Suprapubic skin (tissue), 4 donors: ENCODE measurements around the gene ALG12. TPM values are rescaled to one million over a fixed set of nuclear protein-coding genes. Genes with fewer than 3 reads are reported as not detected.

Source experiments
- DNase-seq, 2 donors: peaks; one replicate each; pipeline ENCODE4 v3.0.0-alpha.2; 2019; ENCODE audit warnings: low spot score in 2 of 2
- H3K27ac ChIP-seq: fragments of 200-600 bp; sonication (generic); one replicate; pipeline ENCODE4 v1.5.1; 2019
- H3K27me3 ChIP-seq: fragments of 200-600 bp; sonication (generic); one replicate; pipeline ENCODE4 v1.5.1; 2019
- H3K36me3 ChIP-seq: fragments of 200-600 bp; sonication (generic); one replicate; pipeline ENCODE4 v1.5.1; 2019
- H3K4me1 ChIP-seq: fragments of 200-600 bp; sonication (generic); one replicate; pipeline ENCODE4 v1.5.1; 2019
- H3K4me3 ChIP-seq: fragments of 200-600 bp; sonication (generic); one replicate; pipeline ENCODE4 v1.5.1; 2019; ENCODE audit warnings: mild to moderate bottlenecking
- H3K9me3 ChIP-seq: fragments of 200-600 bp; sonication (generic); one replicate; pipeline ENCODE4 v1.5.1; 2019
- EP300 ChIP-seq: sonication (generic); formaldehyde crosslinking; IDR thresholded peaks from one replicate; pipeline ENCODE4 v1.6.1; 2017; ENCODE audit warnings: antibody characterized with exemption
- POLR2A ChIP-seq, 2 donors: fragments of 450-650 bp; IDR thresholded peaks; one replicate each; pipeline ENCODE4 v1.6.1; 2017; ENCODE audit warnings: antibody characterized with exemption in 2 of 2, mild to moderate bottlenecking in 2 of 2, moderate library complexity in 2 of 2
- POLR2AphosphoS5 ChIP-seq, 3 donors: sonication (generic); formaldehyde crosslinking; IDR thresholded peaks; one replicate each; pipeline ENCODE4 v1.6.1; 2017; ENCODE audit warnings: antibody characterized with exemption in 3 of 3
- WGBS: methylation state at CpG from one replicate; pipeline ENCODE4 v1.1.5; 2018; 5-methylcytosine and 5-hydroxymethylcytosine counted together
- total RNA-seq, 4 donors: library from RNA; depleted of rRNA; stranded (reverse); fragments of >200 nt; gene quantifications; one replicate each; pipeline ENCODE4 v1.1.0, GENCODE V29; 2016
- TF ChIP-seq, protein P1 (sequence below), 2 donors: fragments of 200-600 bp in 1 of 2; fragments of 450-650 bp in 1 of 2; sonication (generic) in 1 of 2; IDR thresholded peaks; one replicate each; pipeline ENCODE4 v1.5.1; 2016 to 2019; ENCODE audit warnings: antibody characterized with exemption in 2 of 2, mild to moderate bottlenecking in 1 of 2, moderate library complexity in 1 of 2

Gene ALG12
- total RNA-seq, 4 donors from 2014 or later: 13.2 to 23.8 (median 16.8) TPM

DNA sequence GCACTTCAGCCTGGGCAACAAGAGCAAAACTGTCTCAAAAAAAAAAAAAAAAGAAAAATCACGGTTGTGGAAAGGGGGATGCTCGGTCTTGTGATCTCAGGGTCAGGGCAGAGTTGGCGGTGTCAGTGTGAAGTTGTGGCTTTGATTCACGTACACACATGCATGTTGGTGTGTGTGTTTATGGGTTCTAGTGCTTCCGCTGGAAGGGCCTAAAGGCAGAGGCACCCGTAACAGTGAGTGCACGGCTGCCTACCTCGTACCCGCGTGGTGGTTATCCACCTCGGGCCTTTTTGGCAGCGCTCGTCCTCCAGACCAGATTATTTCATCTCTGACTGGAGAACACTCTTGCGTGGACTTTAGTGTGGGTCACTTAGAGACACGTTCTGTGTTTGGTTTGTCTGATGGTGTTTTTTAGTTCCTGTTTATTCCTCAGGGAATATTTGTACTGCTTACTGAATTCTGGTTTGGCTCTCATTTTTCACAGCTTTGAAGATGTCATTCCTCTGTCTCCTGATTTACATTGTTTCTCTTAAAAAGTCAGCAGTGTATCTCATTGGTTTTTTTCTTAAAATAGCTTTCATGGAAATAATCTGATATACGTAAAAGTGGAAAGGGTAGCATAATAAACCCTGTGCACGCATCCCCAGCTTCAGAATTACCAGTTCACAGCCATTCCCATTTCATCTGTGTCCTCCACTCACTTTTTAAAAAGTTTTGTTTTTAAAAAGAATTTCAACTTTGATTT is 49.0 kb downstream of the ALG12 start:
- 87% methylated on average over 17 of the region's 17 CpGs for WGBS
- no peak for DNase-seq
- H3K4me1 ChIP-seq: no peaks in the 10 kb centered on the region

DNA sequence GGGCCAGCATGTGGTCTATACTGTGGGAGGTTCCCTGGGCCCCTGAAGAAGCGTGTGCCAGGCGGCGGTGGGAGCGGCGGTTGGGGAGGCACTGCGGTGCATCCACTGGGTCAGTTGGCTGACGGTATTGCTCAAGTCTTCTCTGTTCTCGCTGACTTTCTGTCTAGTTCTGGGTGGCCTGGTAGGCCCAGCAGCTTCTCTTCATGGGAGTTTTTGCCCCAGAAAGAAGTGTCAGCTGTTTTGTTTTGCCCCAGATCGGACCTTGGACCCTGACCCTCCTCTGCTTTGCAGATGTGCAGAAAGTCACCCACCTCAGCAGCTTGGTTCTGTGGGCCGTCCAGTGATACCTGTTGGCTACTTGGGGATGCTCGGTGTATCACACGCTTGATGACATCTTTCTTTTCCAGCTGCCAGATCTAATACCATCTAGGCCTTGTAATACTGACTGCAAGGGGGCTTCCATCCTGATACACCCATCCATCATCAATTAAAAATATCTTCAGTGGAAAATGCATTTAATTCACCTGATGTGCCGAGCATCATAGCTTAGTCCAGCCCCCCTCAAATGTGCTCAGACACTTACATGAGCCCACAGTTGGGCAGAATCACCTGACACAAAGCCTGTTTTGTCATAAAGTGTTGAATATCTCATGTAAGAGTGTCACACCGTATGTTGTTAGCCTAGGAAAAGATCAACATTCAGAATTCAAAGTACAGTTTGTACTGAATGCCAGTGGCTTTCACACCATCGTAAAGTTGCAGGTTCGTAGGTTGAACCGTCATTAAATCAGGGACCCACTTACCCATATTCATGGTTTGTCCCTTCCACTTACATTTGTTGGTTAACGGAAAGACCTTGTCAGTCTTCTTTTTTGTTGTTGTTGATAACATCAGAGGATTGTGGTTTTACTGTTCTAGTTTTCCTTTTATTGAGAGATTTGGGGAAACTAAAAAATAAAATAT is 50.7 kb downstream of the ALG12 start:
- WGBS: 98% methylated on average over 18 of the region's 18 CpGs
- no peaks in the 10 kb centered on the region for H3K4me1 ChIP-seq
- no peak for TF ChIP-seq EP300
- TF ChIP-seq, protein P1, sequence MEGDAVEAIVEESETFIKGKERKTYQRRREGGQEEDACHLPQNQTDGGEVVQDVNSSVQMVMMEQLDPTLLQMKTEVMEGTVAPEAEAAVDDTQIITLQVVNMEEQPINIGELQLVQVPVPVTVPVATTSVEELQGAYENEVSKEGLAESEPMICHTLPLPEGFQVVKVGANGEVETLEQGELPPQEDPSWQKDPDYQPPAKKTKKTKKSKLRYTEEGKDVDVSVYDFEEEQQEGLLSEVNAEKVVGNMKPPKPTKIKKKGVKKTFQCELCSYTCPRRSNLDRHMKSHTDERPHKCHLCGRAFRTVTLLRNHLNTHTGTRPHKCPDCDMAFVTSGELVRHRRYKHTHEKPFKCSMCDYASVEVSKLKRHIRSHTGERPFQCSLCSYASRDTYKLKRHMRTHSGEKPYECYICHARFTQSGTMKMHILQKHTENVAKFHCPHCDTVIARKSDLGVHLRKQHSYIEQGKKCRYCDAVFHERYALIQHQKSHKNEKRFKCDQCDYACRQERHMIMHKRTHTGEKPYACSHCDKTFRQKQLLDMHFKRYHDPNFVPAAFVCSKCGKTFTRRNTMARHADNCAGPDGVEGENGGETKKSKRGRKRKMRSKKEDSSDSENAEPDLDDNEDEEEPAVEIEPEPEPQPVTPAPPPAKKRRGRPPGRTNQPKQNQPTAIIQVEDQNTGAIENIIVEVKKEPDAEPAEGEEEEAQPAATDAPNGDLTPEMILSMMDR (IDR thresholded peaks at IDR 0.05): no peak
- no peak for TF ChIP-seq POLR2AphosphoS5 (IDR thresholded peaks at IDR 0.05)
- no peak for TF ChIP-seq POLR2A (IDR thresholded peaks at IDR 0.05)
- H3K4me3 ChIP-seq: no peak overlapping the region
- no peak for DNase-seq
- H3K36me3 ChIP-seq: peaks cover 6% of the 10 kb centered on the region
- peaks cover 22% of the 10 kb centered on the region for H3K9me3 ChIP-seq
- H3K27me3 ChIP-seq: no peaks in the 10 kb centered on the region
- no peak overlapping the region for H3K27ac ChIP-seq

More for the DNA sequence above, 49.0 kb downstream of the ALG12 start:
- Histone ChIP-seq H3K9me3 (peaks cover 22% of the 10 kb centered on the region), H3K4me3 (no peak overlapping the region), H3K36me3 (peaks cover 6% of the 10 kb centered on the region), H3K27me3 (no peaks in the 10 kb centered on the region), H3K27ac (no peak overlapping the region)
- TF ChIP-seq POLR2AphosphoS5 (IDR thresholded peaks at IDR 0.05): no peak
- no peak for TF ChIP-seq POLR2A (IDR thresholded peaks at IDR 0.05)
- TF ChIP-seq, protein P1 (IDR thresholded peaks at IDR 0.05): no peak
- no peak for TF ChIP-seq EP300

DNA sequence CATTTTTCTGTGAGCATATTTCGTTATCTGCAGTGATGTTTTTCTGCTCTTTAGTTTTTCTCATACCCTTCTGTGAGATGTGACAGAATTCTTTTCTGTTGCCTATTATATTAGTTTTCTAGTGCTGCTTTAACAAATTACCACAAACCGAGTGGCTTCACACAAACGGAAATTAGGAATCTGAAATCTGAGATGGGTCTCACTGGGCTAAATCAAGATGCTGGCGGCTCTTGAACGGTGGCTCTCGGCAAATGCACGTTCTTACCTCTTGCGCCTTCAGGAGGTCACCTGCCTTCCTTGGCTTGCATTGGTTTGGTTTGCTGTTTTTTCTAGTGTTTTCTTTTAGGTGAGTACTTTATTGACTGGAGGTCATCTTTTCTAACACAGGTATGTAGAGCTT is 51.6 kb downstream of the ALG12 start:
- 90% methylated on average over 8 of the region's 8 CpGs for WGBS
- H3K4me1 ChIP-seq: no peaks in the 10 kb centered on the region
- no peak overlapping the region for H3K4me3 ChIP-seq
- no peak overlapping the region for H3K27ac ChIP-seq
- H3K27me3 ChIP-seq: no peaks in the 10 kb centered on the region
- H3K9me3 ChIP-seq: peaks cover 22% of the 10 kb centered on the region
- peaks cover 6% of the 10 kb centered on the region for H3K36me3 ChIP-seq
- DNase-seq: no peak
- no peak for TF ChIP-seq POLR2AphosphoS5 (IDR thresholded peaks at IDR 0.05)
- no peak for TF ChIP-seq POLR2A (IDR thresholded peaks at IDR 0.05)
- TF ChIP-seq, protein P1 (IDR thresholded peaks at IDR 0.05): no peak
- no peak for TF ChIP-seq EP300

DNA sequence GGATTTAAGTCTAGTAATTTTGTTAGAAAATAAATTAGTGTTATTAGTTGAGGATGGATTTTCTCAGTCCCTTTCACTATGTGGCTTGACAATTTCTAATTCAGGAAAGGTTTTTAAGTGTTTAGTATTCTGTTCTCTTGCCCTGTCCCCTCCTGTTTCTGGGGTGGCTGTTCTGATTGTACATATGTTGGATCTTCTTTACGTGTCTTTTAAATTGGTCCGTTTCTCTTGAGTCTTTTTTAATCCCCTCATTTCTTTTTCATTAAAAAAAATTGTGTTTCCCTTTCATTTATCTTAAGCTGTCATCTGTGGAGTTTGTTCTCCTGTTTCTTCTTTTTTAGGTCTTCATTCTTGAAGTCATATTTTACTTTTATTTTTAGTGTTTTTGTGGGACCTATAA is 52.1 kb downstream of the ALG12 start:
- no peak for DNase-seq
- 42% methylated on average over 2 of the region's 2 CpGs for WGBS
- Histone ChIP-seq H3K4me3 (no peak overlapping the region), H3K36me3 (peaks cover 6% of the 10 kb centered on the region), H3K27ac (no peak overlapping the region), H3K27me3 (no peaks in the 10 kb centered on the region), H3K4me1 (no peaks in the 10 kb centered on the region), H3K9me3 (peaks cover 22% of the 10 kb centered on the region)
- TF ChIP-seq POLR2AphosphoS5 (IDR thresholded peaks at IDR 0.05) (no peak), POLR2A (IDR thresholded peaks at IDR 0.05) (no peak), EP300 (no peak)
- TF ChIP-seq, protein P1 (IDR thresholded peaks at IDR 0.05): no peak

DNA sequence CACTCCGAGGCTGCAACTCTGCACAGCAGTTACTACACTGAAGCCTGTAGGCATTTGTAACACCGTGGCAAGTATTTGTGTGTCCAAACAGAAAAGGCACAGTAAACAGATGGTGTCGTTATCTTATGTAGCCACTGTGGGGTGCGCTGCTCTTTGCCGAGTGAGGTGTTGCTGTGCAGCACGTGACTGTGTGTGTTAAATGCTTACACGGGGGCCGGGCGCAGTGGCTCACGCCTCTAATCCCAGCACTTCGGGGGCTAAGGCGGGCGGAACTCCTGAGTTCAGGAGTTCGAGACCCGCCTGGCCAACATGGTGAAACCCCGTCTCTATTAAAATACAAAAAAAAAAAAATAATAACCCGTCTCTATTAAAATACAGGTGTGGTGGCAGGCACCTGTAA is 53.1 kb downstream of the ALG12 start:
- H3K27me3 ChIP-seq: no peaks in the 10 kb centered on the region
- H3K36me3 ChIP-seq: peaks cover 6% of the 10 kb centered on the region
- no peak for DNase-seq
- H3K4me1 ChIP-seq: no peaks in the 10 kb centered on the region
- TF ChIP-seq, protein P1 (IDR thresholded peaks at IDR 0.05): no peak
- no peak for TF ChIP-seq POLR2AphosphoS5 (IDR thresholded peaks at IDR 0.05)
- no peak for TF ChIP-seq EP300
- H3K27ac ChIP-seq: no peak overlapping the region
- H3K9me3 ChIP-seq: peaks cover 22% of the 10 kb centered on the region
- no peak overlapping the region for H3K4me3 ChIP-seq
- WGBS: 94% methylated on average over 17 of the region's 17 CpGs
